HG03103 (cell line): ENCODE data around the gene FAM156A.
"Not testable (repeated sequence)": the region's sequence is repeated elsewhere in the genome, so short reads cannot be mapped to it uniquely, and the experiment has no call there.

ENCODE experiments used
- ATAC-seq: cut with Tn5 transposase; IDR thresholded peaks from one replicate; pipeline ENCODE4 v1.9.1; 2021; ENCODE audit warnings: low read depth; ENCODE audit not compliant: unreplicated experiment

FAM156A gene

GRCh38 chrX:52958113-52958959, at the start of gene FAM156A:
TSS of gene FAM156A (minus strand) at chrX:52958518. CDS start at chrX:52948588, 9,930 bp downstream.
- peak; percentile 80 for ATAC-seq

- no peak for ATAC-seq
These were observed 47.0 kb upstream of the FAM156A start for GRCh38 chrX:53005327-53005726.

GRCh38 chrX:53004811-53005210, 46.5 kb upstream of the FAM156A start:
- ATAC-seq = no peak

- no peak for ATAC-seq
These were observed 45.7 kb upstream of the FAM156A start for GRCh38 chrX:53004038-53004437.

GRCh38 chrX:53003111-53003510, 44.8 kb upstream of the FAM156A start:
- ATAC-seq = no peak

- ATAC-seq = no peak
These were observed 43.6 kb upstream of the FAM156A start for GRCh38 chrX:53001958-53002357.

- ATAC-seq = no peak
These were observed 42.3 kb upstream of the FAM156A start for GRCh38 chrX:53000447-53001135.

- ATAC-seq = no peak
These were observed 37.6 kb upstream of the FAM156A start for GRCh38 chrX:52995987-52996331.

GRCh38 chrX:52995135-52995986, 37.0 kb upstream of the FAM156A start:
- peak; percentile 95 for ATAC-seq

GRCh38 chrX:52990848-52991247, 32.5 kb upstream of the FAM156A start:
- no peak for ATAC-seq

- not testable (repeated sequence) for ATAC-seq
These were observed 31.8 kb upstream of the FAM156A start for GRCh38 chrX:52990011-52990631.

- ATAC-seq = no peak
These were observed 30.9 kb upstream of the FAM156A start for GRCh38 chrX:52988985-52989917.

GRCh38 chrX:52983321-52984000, 25.1 kb upstream of the FAM156A start:
- no peak for ATAC-seq

GRCh38 chrX:52979993-52980392, 21.7 kb upstream of the FAM156A start:
- no peak for ATAC-seq

GRCh38 chrX:52979568-52979967, 21.2 kb upstream of the FAM156A start:
- no peak for ATAC-seq

- no peak for ATAC-seq
These were observed 19.6 kb upstream of the FAM156A start for GRCh38 chrX:52977953-52978352.

- not testable (repeated sequence) for ATAC-seq
These were observed 17.3 kb upstream of the FAM156A start for GRCh38 chrX:52975576-52975975.

GRCh38 chrX:52974336-52974992, 16.1 kb upstream of the FAM156A start:
- ATAC-seq = not testable (repeated sequence)
